GM12878 (cell line): ENCODE measurements around the gene CUL9. TPM values are rescaled to one million over a fixed set of nuclear protein-coding genes. Genes with fewer than 3 reads are reported as not detected.

Experiments
- ATAC-seq: fragments of 200-7000 bp; cut with Tn5 transposase; 3 replicates; pipeline ENCODE4 v1.9.1; 2020; ENCODE audit warnings: mild to moderate bottlenecking, moderate library complexity
- BruUV-seq: library from RNA; stranded (reverse); fragments of 400-500 nt; replicated peaks from 2 replicates; lab custom pipeline; 2021; lab: Mats Ljungman, UMichigan
- CTCF ChIA-PET: fragments of 300-600 bp; sonication (Branson Sonifier 250); formaldehyde crosslinking; extraction: SDS; loops from one replicate; lab custom pipeline; 2021; ENCODE audit warnings: inconsistent platforms; lab: Yijun Ruan, JAX
- POLR2A ChIA-PET: fragments of 350-600 bp; formaldehyde crosslinking; extraction: SDS; loops from one replicate; lab custom pipeline; 2021; ENCODE audit warnings: inconsistent platforms; lab: Charles Lee
- RAD21 ChIA-PET: fragments of 300-600 bp; sonication (Branson Sonifier 250); formaldehyde crosslinking; loops from one replicate; lab custom pipeline; 2023; ENCODE audit warnings: antibody characterized with exemption; ENCODE audit not compliant: unreplicated experiment; lab: Charles Lee
- SMC1A ChIA-PET: fragments of 300-600 bp; sonication (Branson Sonifier 250); formaldehyde crosslinking; loops from one replicate; lab custom pipeline; 2023; ENCODE audit not compliant: unreplicated experiment, uncharacterized antibody; lab: Charles Lee
- DNase-seq: peaks from one replicate; pipeline ENCODE4 v3.0.0-alpha.2; 2011; ENCODE audit warnings: low read depth, low spot score
- FAIRE-seq: peaks from 3 replicates; lab custom pipeline; 2011; peaks lifted over from hg19 to GRCh38; lab: Jason Lieb, UNC
- H2AFZ ChIP-seq: 2 replicates; pipeline ENCODE4 v1.6.0; 2011; ENCODE audit warnings: low read depth, low read length, control low read depth; ENCODE audit not compliant: control insufficient read depth
- H3K27ac ChIP-seq: 2 replicates; pipeline ENCODE4 v1.5.1; 2011; ENCODE audit warnings: control low read depth; ENCODE audit not compliant: control insufficient read depth, insufficient read depth
- H3K27me3 ChIP-seq, 2 experiments: replicated peaks in 1 of 2; 2 replicates each; pipeline versions ENCODE4 v1.6.0 to v1.6.1; 2011; ENCODE audit warnings: low read length in 1 of 2; ENCODE audit not compliant: control insufficient read depth in 2 of 2, insufficient read depth in 2 of 2
- H3K36me3 ChIP-seq, 2 experiments: 2 replicates each; pipeline ENCODE4 v1.5.1; 2011; ENCODE audit warnings: low read length in 1 of 2; ENCODE audit not compliant: control insufficient read depth in 2 of 2, insufficient read depth in 2 of 2
- H3K4me1 ChIP-seq: 2 replicates; pipeline ENCODE4 v1.6.1; 2011; ENCODE audit warnings: mild to moderate bottlenecking, low read length, moderate library complexity, mixed read lengths; ENCODE audit not compliant: control insufficient read depth, insufficient read depth
- H3K4me2 ChIP-seq: 2 replicates; pipeline ENCODE4 v1.6.0; 2011; ENCODE audit warnings: control low read depth; ENCODE audit not compliant: control insufficient read depth, insufficient read depth
- H3K4me3 ChIP-seq: fragments of 200-600 bp; sonication (generic); 2 replicates; pipeline ENCODE4 v1.5.1; 2016
- H3K79me2 ChIP-seq: 2 replicates; pipeline ENCODE4 v1.6.0; 2011; ENCODE audit warnings: low read length; ENCODE audit not compliant: control insufficient read depth, insufficient read depth
- H3K9ac ChIP-seq: 2 replicates; pipeline ENCODE4 v1.8.0; 2011; ENCODE audit warnings: low read length, control low read depth, mixed read lengths; ENCODE audit not compliant: control insufficient read depth, insufficient read depth
- H3K9me3 ChIP-seq: replicated peaks from 3 replicates; pipeline ENCODE4 v1.5.1; 2011; ENCODE audit warnings: mild to moderate bottlenecking, low read length; ENCODE audit not compliant: control insufficient read depth, insufficient read depth
- H4K20me1 ChIP-seq: 2 replicates; pipeline ENCODE4 v1.6.0; 2011; ENCODE audit not compliant: control insufficient read depth, insufficient read depth
- E2F8 ChIP-seq: fragments of 450-650 bp; IDR thresholded peaks from 2 replicates; pipeline ENCODE4 v1.6.1; 2018; ENCODE audit warnings: mild to moderate bottlenecking, low read depth, moderate library complexity; ENCODE audit not compliant: partially characterized antibody
- FOXK2 ChIP-seq: fragments of 450-650 bp; IDR thresholded peaks from 2 replicates; pipeline ENCODE4 v1.6.1; 2017; ENCODE audit warnings: mild to moderate bottlenecking, moderate library complexity
- WGBS: methylation state at CpG from one replicate; pipeline ENCODE4 v1.1.6; 2016; ENCODE audit warnings: low lambda C conversion rate; ENCODE audit not compliant: insufficient replicate concordance, insufficient coverage; ENCODE audit errors: missing lambda C conversion rate; 5-methylcytosine and 5-hydroxymethylcytosine counted together
- in situ Hi-C: fragments of 300-500 bp; cut with MboI; formaldehyde crosslinking; loops from 9 replicates; pipeline ENCODE4 v1.14.3; 2018; ENCODE audit warnings: mixed read lengths
- intact Hi-C: fragments of 100-400 bp; cut with micrococcal nuclease; formaldehyde crosslinking; loops from one replicate; pipeline ENCODE4 v1.14.2; 2022; ENCODE audit not compliant: unreplicated experiment
- polyA plus RNA-seq, 11 experiments: library from polyadenylated mRNA; depleted of rRNA in 4 of 11; unstranded in 6 of 11; stranded (reverse) in 5 of 11; fragments of >200 nt; fragmentation: Nextera tagmentation in 4 of 11; fragmentation: Illumina TruSeq in 1 of 11; extraction: Ambion mirVana in 4 of 11; extraction: Trizol in 1 of 11; gene quantifications; 1 replicate in 1 of 11; 2 replicates in 10 of 11; pipeline versions ENCODE4 v1.2.1 to v1.2.3, GENCODE V29; 2011 to 2016; ENCODE audit warnings: inconsistent platforms in 2 of 11, missing spikeins in 2 of 11, low read depth in 1 of 11
- total RNA-seq, 4 experiments: library from RNA; depleted of rRNA in 3 of 4; stranded (reverse); fragments of >200 nt in 3 of 4; fragmentation: Illumina TruSeq in 1 of 4; extraction: Trizol in 1 of 4; gene quantifications; 2 replicates each; pipeline versions ENCODE4 v1.2.1 to v1.2.3, GENCODE V29; 2013 to 2021

Gene CUL9
- total and polyA plus RNA-seq, 10 of the 15 experiments (the other 5 are each of a cell fraction or from before 2014, with no cell fraction given), result 1.2 to 48.3 (median 17.2) TPM

GRCh38 chr6:43262000-43262779 lies 80.2 kb downstream of the CUL9 start:
- ChIA-PET SMC1A (interaction anchor here (1.0 to 3.1 kb wide), 8 partner anchors 33 to 248 kb away, joined by 3 to 16 read pairs (median 4); partner anchors contain the start of genes CRIP3, DNPH1 and LRRC73), CTCF (interaction anchor here (0.8 to 6.1 kb wide), 13 partner anchors 24 to 244 kb away, joined by 3 to 56 read pairs (median 10); partner anchors contain the start of genes CRIP3 and DNPH1), POLR2A (interaction anchor here (0.7 to 1.0 kb wide), 2 partner anchors 99 to 247 kb away, joined by 3 to 7 read pairs; no protein-coding TSS in a partner anchor), RAD21 (interaction anchor here (0.6 to 6.9 kb wide), 8 partner anchors 33 to 245 kb away, joined by 3 to 44 read pairs (median 4); partner anchors contain the start of gene DNPH1)
- no peaks in the 10 kb centered on the region for H3K9me3 ChIP-seq
- no peaks in the 10 kb centered on the region for H3K36me3 ChIP-seq
- peaks cover 8% of the 10 kb centered on the region for H3K4me1 ChIP-seq
- FAIRE-seq, result no peak
- H3K27ac ChIP-seq, result no peak overlapping the region
- TF ChIP-seq FOXK2, result peak; percentile 14; the same call in 1 of the 2 replicates
- TF ChIP-seq E2F8, result no peak
- intact Hi-C loops, result loop anchor here (2.0 kb wide), 2 partner anchors 73 to 137 kb away; no protein-coding TSS in a partner anchor
- no TSS peak for BruUV-seq
- H3K27me3 ChIP-seq, result no peaks in the 10 kb centered on the region; a peak in 1 of 4 replicates
- no peak overlapping the region for H3K4me2 ChIP-seq
- no peak overlapping the region for H3K4me3 ChIP-seq
- no peak for DNase-seq
- no peak overlapping the region for H3K9ac ChIP-seq
- H2AFZ ChIP-seq, result no peak overlapping the region
- H4K20me1 ChIP-seq, result no peaks in the 10 kb centered on the region
- no peaks in the 10 kb centered on the region for H3K79me2 ChIP-seq
- 75% methylated on average over 14 of the region's 14 CpGs for WGBS
- in situ Hi-C loops, result no loop called here
- no peak for ATAC-seq
